GM23338 (cell line): ENCODE results near the gene DCLK3. TPM values are rescaled to one million over a fixed set of nuclear protein-coding genes. Genes with fewer than 3 reads are reported as not detected.

Experiments
- ATAC-seq: fragments of 200-7000 bp; cut with Tn5 transposase; 3 replicates; pipeline ENCODE4 v1.9.1; 2020
- DNase-seq: peaks from one replicate; pipeline ENCODE4 v3.0.0-alpha.2; 2015; ENCODE audit warnings: low spot score
- H2AFZ ChIP-seq: fragments of 200-600 bp; sonication (generic); 2 replicates; pipeline ENCODE4 v1.8.0; 2016; ENCODE audit warnings: antibody characterized with exemption, mild to moderate bottlenecking, moderate library complexity
- H3F3A ChIP-seq: fragments of 200-600 bp; sonication (generic); replicated peaks from 2 replicates; pipeline ENCODE4 v1.8.0; 2017; ENCODE audit warnings: antibody characterized with exemption, mixed run types, low read depth
- H3K27ac ChIP-seq: fragments of 200-600 bp; sonication (generic); 2 replicates; pipeline ENCODE4 v1.6.1; 2016; ENCODE audit warnings: low read depth
- H3K27me3 ChIP-seq: fragments of 200-600 bp; sonication (generic); 2 replicates; pipeline ENCODE4 v1.8.0; 2016; ENCODE audit warnings: mild to moderate bottlenecking, mixed run types, moderate library complexity; ENCODE audit not compliant: insufficient read depth
- H3K36me3 ChIP-seq: fragments of 200-600 bp; sonication (generic); 2 replicates; pipeline ENCODE4 v1.8.0; 2016; ENCODE audit warnings: mild to moderate bottlenecking; ENCODE audit not compliant: insufficient read depth
- H3K4me1 ChIP-seq: fragments of 200-600 bp; sonication (generic); 2 replicates; pipeline ENCODE4 v1.8.0; 2016; ENCODE audit warnings: mild to moderate bottlenecking, moderate library complexity; ENCODE audit not compliant: insufficient read depth
- H3K4me2 ChIP-seq: fragments of 200-600 bp; sonication (generic); 2 replicates; pipeline ENCODE4 v1.7.1; 2017; ENCODE audit warnings: mixed run types
- H3K4me3 ChIP-seq: fragments of 200-600 bp; sonication (generic); 2 replicates; pipeline ENCODE4 v1.6.1; 2016; ENCODE audit warnings: mixed run types
- H3K79me2 ChIP-seq: fragments of 200-600 bp; sonication (generic); replicated peaks from 2 replicates; pipeline ENCODE4 v1.8.0; 2017; ENCODE audit warnings: mild to moderate bottlenecking; ENCODE audit not compliant: insufficient read depth
- H3K9me2 ChIP-seq: fragments of 200-600 bp; sonication (generic); 2 replicates; pipeline ENCODE4 v1.8.0; 2017; ENCODE audit not compliant: insufficient read depth
- H4K20me1 ChIP-seq: fragments of 200-600 bp; sonication (generic); replicated peaks from 2 replicates; pipeline ENCODE4 v1.8.0; 2017; ENCODE audit warnings: mild to moderate bottlenecking; ENCODE audit not compliant: insufficient read depth
- H3K27ac Mint-ChIP-seq: 2 replicates; pipeline ENCODE4 v1.8.0; 2020; ENCODE audit warnings: inconsistent platforms, mild to moderate bottlenecking, moderate library complexity, mixed read lengths
- H3K27me3 Mint-ChIP-seq: 3 replicates; pipeline ENCODE4 v1.8.0; 2022; ENCODE audit warnings: low read depth, mild to moderate bottlenecking, moderate library complexity, mixed read lengths, inconsistent platforms; ENCODE audit not compliant: insufficient read depth, poor library complexity
- H3K36me3 Mint-ChIP-seq: 3 replicates; pipeline ENCODE4 v1.8.0; 2021; ENCODE audit warnings: low read depth, mild to moderate bottlenecking, inconsistent platforms, moderate library complexity, mixed read lengths
- H3K4me1 Mint-ChIP-seq: 3 replicates; pipeline ENCODE4 v1.8.0; 2020; ENCODE audit warnings: mild to moderate bottlenecking, inconsistent platforms, mixed read lengths
- H3K4me3 Mint-ChIP-seq: 3 replicates; pipeline ENCODE4 v1.8.0; 2021; ENCODE audit warnings: moderate library complexity, mild to moderate bottlenecking, inconsistent platforms, mixed read lengths
- H3K9me3 Mint-ChIP-seq: 3 replicates; pipeline ENCODE4 v1.8.0; 2020; ENCODE audit warnings: moderate library complexity, mild to moderate bottlenecking, inconsistent platforms, mixed read lengths
- ETS1 ChIP-seq: IDR thresholded peaks from 2 replicates; pipeline ENCODE4 v1.6.1; 2016; ENCODE audit warnings: antibody characterized with exemption
- NANOG ChIP-seq: IDR thresholded peaks from 2 replicates; pipeline ENCODE4 v1.6.1; 2016; ENCODE audit warnings: antibody characterized with exemption, borderline replicate concordance
- POLR2AphosphoS5 ChIP-seq: IDR thresholded peaks from 2 replicates; pipeline ENCODE4 v1.6.1; 2016; ENCODE audit warnings: antibody characterized with exemption, low read depth
- ZNF114 ChIP-seq: fragments of 250-450 bp; sonication (Bioruptor Pico); IDR thresholded peaks from 2 replicates; pipeline ENCODE4 v1.5.0; 2020; ENCODE audit warnings: mild to moderate bottlenecking, moderate library complexity
- long read RNA-seq: library from polyadenylated mRNA; unstranded; transcript quantifications from one replicate; pipeline ENCODE4 v2.0.0, GENCODE V29; 2020; ENCODE audit not compliant: unreplicated experiment
- polyA plus RNA-seq: library from polyadenylated mRNA; unstranded; fragments of >200 nt; fragmentation: Nextera tagmentation; extraction: Ambion mirVana; gene quantifications from 2 replicates; pipeline ENCODE4 v1.2.1, GENCODE V29; 2016
- total RNA-seq: library from RNA; depleted of rRNA; stranded (reverse); fragments of >200 nt; shearing (Covaris generic); gene quantifications from 2 replicates; pipeline ENCODE4 v1.2.3, GENCODE V29; 2014; rRNA removed
- TF ChIP-seq, protein P1 (sequence below), 2 experiments: fragments of 200-600 bp in 1 of 2; sonication (generic) in 1 of 2; conservative IDR thresholded peaks; 2 replicates each; pipeline versions ENCODE4 v1.5.1 to v1.6.1; 2016 to 2017; ENCODE audit warnings: antibody characterized with exemption in 2 of 2, low read depth in 2 of 2, mild to moderate bottlenecking in 2 of 2, moderate library complexity in 1 of 2

DCLK3 gene, protein sequence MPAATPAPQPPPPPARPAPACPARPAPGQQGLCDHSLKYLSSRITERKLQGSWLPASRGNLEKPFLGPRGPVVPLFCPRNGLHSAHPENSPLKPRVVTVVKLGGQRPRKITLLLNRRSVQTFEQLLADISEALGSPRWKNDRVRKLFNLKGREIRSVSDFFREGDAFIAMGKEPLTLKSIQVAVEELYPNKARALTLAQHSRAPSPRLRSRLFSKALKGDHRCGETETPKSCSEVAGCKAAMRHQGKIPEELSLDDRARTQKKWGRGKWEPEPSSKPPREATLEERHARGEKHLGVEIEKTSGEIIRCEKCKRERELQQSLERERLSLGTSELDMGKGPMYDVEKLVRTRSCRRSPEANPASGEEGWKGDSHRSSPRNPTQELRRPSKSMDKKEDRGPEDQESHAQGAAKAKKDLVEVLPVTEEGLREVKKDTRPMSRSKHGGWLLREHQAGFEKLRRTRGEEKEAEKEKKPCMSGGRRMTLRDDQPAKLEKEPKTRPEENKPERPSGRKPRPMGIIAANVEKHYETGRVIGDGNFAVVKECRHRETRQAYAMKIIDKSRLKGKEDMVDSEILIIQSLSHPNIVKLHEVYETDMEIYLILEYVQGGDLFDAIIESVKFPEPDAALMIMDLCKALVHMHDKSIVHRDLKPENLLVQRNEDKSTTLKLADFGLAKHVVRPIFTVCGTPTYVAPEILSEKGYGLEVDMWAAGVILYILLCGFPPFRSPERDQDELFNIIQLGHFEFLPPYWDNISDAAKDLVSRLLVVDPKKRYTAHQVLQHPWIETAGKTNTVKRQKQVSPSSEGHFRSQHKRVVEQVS
- 0.62 and 0.66 TPM in 2 replicates for total RNA-seq
- 0.40 TPM in 2 replicates for polyA plus RNA-seq
- long read RNA-seq: 0 reads

DNA sequence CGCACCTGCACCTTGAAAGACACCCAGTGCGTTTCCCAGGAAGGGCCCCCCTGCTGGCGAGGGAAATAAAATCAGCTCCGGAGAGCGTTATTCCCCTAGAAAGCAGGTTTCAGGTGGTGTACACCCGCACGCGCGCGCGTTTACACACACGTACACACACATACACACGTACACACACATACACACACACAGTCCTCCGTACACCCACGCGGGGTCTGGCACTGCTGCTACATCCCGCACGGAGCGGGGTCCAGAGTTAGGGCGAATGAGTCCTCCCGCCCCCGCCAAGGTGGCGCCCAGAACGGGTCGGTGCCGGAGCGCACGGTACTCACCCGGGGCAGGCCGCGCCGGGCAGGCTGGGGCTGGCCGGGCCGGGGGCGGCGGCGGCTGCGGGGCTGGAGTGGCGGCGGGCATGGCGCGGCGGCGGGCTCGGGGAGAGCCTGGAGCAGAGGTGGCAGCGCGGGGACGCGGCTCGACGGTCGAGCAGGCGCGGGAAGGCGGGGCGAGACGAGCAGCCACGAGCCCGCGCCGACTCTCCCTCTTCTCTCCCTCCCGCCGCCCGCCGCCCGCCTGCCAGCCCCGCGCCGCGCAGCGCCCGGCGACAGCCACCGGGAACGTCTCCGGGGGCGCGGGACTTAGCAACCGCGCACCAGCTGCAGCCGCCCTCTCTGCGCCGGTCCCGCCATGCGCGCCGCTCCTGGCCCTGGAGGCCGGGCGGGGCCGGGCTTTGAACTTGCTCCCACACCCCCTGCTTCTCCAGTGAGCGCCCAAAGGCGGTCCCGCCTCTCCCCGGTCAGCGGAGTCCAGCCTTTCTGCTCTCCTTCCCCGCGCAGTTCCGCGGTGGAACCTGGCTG, at the start of gene DCLK3:
DCLK3 (minus strand) TSS at position 704 of the 854 bp plus-strand sequence; CDS start at position 414, 290 bp downstream.
- Mint-ChIP-seq H3K27me3 (peaks cover 23% of the 10 kb centered on the region), H3K4me1 (peaks cover 15% of the 10 kb centered on the region; the same call in 2 of the 3 replicates), H3K27ac (no peak within 1 kb of the TSS), H3K36me3 (no peaks in the 10 kb centered on the region), H3K4me3 (peak within 1 kb of the TSS; percentile 73), H3K9me3 (peaks cover 2% of the 10 kb centered on the region; the same call in 2 of the 3 replicates)
- no peaks in the 10 kb centered on the region for H3K36me3 ChIP-seq
- peaks cover 13% of the 10 kb centered on the region for H3K4me1 ChIP-seq
- H3K27ac ChIP-seq: no peak within 1 kb of the TSS
- H3K79me2 ChIP-seq: no peaks in the 10 kb centered on the region
- H3F3A ChIP-seq: no peaks in the 10 kb centered on the region
- ATAC-seq: peak; percentile 81
- H3K9me2 ChIP-seq: peaks cover 12% of the 10 kb centered on the region
- H3K4me2 ChIP-seq: peak within 1 kb of the TSS; percentile 86
- H2AFZ ChIP-seq: peak within 1 kb of the TSS; percentile 100
- H3K4me3 ChIP-seq: peak within 1 kb of the TSS; percentile 75
- H3K27me3 ChIP-seq: peaks cover 46% of the 10 kb centered on the region
- H4K20me1 ChIP-seq: no peaks in the 10 kb centered on the region; the same call in 1 of the 2 replicates
- TF ChIP-seq, protein P1, sequence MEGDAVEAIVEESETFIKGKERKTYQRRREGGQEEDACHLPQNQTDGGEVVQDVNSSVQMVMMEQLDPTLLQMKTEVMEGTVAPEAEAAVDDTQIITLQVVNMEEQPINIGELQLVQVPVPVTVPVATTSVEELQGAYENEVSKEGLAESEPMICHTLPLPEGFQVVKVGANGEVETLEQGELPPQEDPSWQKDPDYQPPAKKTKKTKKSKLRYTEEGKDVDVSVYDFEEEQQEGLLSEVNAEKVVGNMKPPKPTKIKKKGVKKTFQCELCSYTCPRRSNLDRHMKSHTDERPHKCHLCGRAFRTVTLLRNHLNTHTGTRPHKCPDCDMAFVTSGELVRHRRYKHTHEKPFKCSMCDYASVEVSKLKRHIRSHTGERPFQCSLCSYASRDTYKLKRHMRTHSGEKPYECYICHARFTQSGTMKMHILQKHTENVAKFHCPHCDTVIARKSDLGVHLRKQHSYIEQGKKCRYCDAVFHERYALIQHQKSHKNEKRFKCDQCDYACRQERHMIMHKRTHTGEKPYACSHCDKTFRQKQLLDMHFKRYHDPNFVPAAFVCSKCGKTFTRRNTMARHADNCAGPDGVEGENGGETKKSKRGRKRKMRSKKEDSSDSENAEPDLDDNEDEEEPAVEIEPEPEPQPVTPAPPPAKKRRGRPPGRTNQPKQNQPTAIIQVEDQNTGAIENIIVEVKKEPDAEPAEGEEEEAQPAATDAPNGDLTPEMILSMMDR (conservative IDR thresholded peaks at IDR 0.05; ENCODE audit: low read depth in 2 of 2): peak; percentile 32 to 41; a peak in 3 of 4 replicates
- no peak for TF ChIP-seq NANOG
- peak; percentile 66 for DNase-seq

DNA sequence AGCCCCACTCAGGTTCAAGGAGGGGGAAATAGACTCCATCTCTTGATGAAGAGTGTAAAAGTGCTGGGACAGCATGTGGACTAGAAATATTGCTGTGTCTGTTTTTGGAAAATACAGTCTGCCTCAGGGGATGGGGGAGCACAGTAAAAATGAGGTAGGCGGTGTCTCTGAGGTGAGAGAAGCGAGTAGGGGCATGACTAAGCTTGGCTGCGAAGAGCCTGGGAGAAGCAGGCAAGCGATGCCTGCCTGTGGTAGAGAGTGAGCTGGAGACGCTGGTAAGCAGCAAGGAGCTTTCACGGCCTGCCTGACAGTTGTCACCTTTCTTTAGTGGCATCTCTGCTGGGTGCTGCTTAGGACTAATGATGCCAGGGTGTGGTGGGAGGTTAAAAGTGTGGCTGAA, 49.0 kb upstream of the DCLK3 start:
- Histone ChIP-seq H3K79me2 (no peaks in the 10 kb centered on the region), H2AFZ (no peak overlapping the region; the same call in 1 of the 2 replicates), H4K20me1 (no peaks in the 10 kb centered on the region), H3K27me3 (no peaks in the 10 kb centered on the region), H3K4me1 (no peaks in the 10 kb centered on the region), H3K4me3 (no peak overlapping the region), H3K4me2 (no peak overlapping the region), H3K9me2 (no peaks in the 10 kb centered on the region), H3K36me3 (no peaks in the 10 kb centered on the region), H3K27ac (no peak overlapping the region), H3F3A (no peaks in the 10 kb centered on the region)
- no peak for ATAC-seq
- TF ChIP-seq ZNF114 (CRISPR knock-in tag) (no peak), POLR2AphosphoS5 (no peak), ETS1 (no peak)
- TF ChIP-seq, protein P1 (conservative IDR thresholded peaks at IDR 0.05; ENCODE audit: low read depth in 2 of 2): no peak
- Mint-ChIP-seq H3K36me3 (no peaks in the 10 kb centered on the region; the same call in 2 of the 3 replicates), H3K4me3 (no peak overlapping the region), H3K4me1 (peaks cover 7% of the 10 kb centered on the region; the same call in 2 of the 3 replicates), H3K27me3 (peaks cover 7% of the 10 kb centered on the region), H3K27ac (no peak overlapping the region; the same call in 1 of the 2 replicates), H3K9me3 (no peaks in the 10 kb centered on the region)
- no peak for DNase-seq
